Measurements from ENCODE around the gene OSBPL7.

OSBPL7 gene

GRCh38 chr17:47841488-47842291, 20.1 kb upstream of the OSBPL7 start:
- no peak for TF ChIP-seq CTCF (IDR thresholded peaks at IDR 0.05)
- Histone ChIP-seq H3K27ac (peak overlapping the region; percentile 69 to 70), H3K4me3 (peak overlapping the region; percentile 92)
- no peak for DNase-seq (ENCODE audit: low spot score)

GRCh38 chr17:47840742-47841487, 19.3 kb upstream of the OSBPL7 start, which contains the start of gene SCRN2:
Gene SCRN2, minus strand, starts transcription at chr17:47841273. Its CDS starts 430 bp downstream, at chr17:47840843.
- DNase-seq (ENCODE audit: low spot score), result peak; percentile 92
- peak; percentile 98 for TF ChIP-seq CTCF (IDR thresholded peaks at IDR 0.05)
- Histone ChIP-seq H3K4me3 (peak within 1 kb of the TSS; percentile 92), H3K27ac (peak within 1 kb of the TSS; percentile 69 to 70)

GRCh38 chr17:47840001-47840741, 18.6 kb upstream of the OSBPL7 start:
- TF ChIP-seq CTCF (IDR thresholded peaks at IDR 0.05), result no peak
- no peak for DNase-seq (ENCODE audit: low spot score)
- H3K4me3 ChIP-seq, result peak overlapping the region; percentile 92
- peak overlapping the region; percentile 69 to 70 for H3K27ac ChIP-seq

GRCh38 chr17:47839071-47839470, 17.5 kb upstream of the OSBPL7 start:
- Histone ChIP-seq H3K27ac (no peak overlapping the region), H3K4me3 (no peak overlapping the region)
- TF ChIP-seq CTCF (IDR thresholded peaks at IDR 0.05), result no peak
- DNase-seq (ENCODE audit: low spot score), result no peak

GRCh38 chr17:47838636-47839035, 17.0 kb upstream of the OSBPL7 start:
- peak overlapping the region in 1 of 2 donors; percentile 13 for H3K27ac ChIP-seq
- no peak for TF ChIP-seq CTCF (IDR thresholded peaks at IDR 0.05)
- DNase-seq (ENCODE audit: low spot score), result no peak
- H3K4me3 ChIP-seq, result no peak overlapping the region

- Histone ChIP-seq H3K4me3 (no peak overlapping the region), H3K27ac (peak overlapping the region in 1 of 2 donors; percentile 13)
- no peak for TF ChIP-seq CTCF (IDR thresholded peaks at IDR 0.05)
- DNase-seq (ENCODE audit: low spot score), result no peak
Measured at GRCh38 chr17:47837401-47838039, 15.9 kb upstream of the OSBPL7 start.

Data from coronary artery (tissue), 2 donors.